HUES6 (cell line): ENCODE results near the gene NSG2.

Experiments
- H3K27ac ChIP-seq: 2 replicates; pipeline ENCODE4 v1.7.0; 2013; ENCODE audit warnings: low read depth, mild to moderate bottlenecking, low read length, inconsistent platforms
- H3K27me3 ChIP-seq: 2 replicates; pipeline ENCODE4 v1.6.1; 2013; ENCODE audit warnings: low read length; ENCODE audit not compliant: control insufficient read depth, insufficient read depth
- H3K36me3 ChIP-seq: 2 replicates; pipeline ENCODE4 v1.6.1; 2013; ENCODE audit warnings: low read length; ENCODE audit not compliant: control insufficient read depth, insufficient read depth
- H3K4me1 ChIP-seq: 2 replicates; pipeline ENCODE4 v1.6.1; 2013; ENCODE audit warnings: low read length; ENCODE audit not compliant: control insufficient read depth, insufficient read depth
- H3K4me3 ChIP-seq: 2 replicates; pipeline ENCODE4 v1.5.1; 2013; ENCODE audit warnings: low read depth, low read length
- H3K9ac ChIP-seq: one replicate; pipeline ENCODE4 v1.6.1; 2013; ENCODE audit warnings: mild to moderate bottlenecking, low read length
- H3K9me3 ChIP-seq: 2 replicates; pipeline ENCODE4 v1.6.1; 2013; ENCODE audit warnings: low read depth, low read length; ENCODE audit not compliant: control insufficient read depth, insufficient read depth

The NSG2 gene

DNA sequence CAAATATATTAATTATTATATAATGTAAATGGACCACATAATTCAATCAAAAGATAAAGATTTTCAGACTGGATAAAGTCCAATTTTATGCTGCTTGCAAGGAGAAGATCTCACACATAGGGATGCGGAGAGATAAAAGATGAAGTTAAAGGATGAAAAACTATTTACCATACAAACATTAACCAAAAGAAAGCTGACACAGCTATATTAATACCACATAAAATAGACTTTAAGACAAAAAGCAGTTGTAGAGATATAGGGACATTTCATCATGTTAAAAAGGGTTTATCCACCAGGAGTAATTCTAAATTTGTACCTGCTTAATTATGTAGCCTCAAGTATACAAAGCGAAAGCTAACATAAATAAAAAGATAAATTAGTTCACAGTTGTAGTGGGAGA is 15.2 kb upstream of the NSG2 start:
- H3K9ac ChIP-seq = no peak overlapping the region
- H3K4me1 ChIP-seq = no peaks in the 10 kb centered on the region
- H3K36me3 ChIP-seq = no peaks in the 10 kb centered on the region
- no peaks in the 10 kb centered on the region for H3K27me3 ChIP-seq
- H3K9me3 ChIP-seq = 0 out of 2 replicates have a peak, but pooled peaks cover 2% of the 10 kb centered on the region
- H3K4me3 ChIP-seq = no peak overlapping the region
- no peak overlapping the region for H3K27ac ChIP-seq

DNA sequence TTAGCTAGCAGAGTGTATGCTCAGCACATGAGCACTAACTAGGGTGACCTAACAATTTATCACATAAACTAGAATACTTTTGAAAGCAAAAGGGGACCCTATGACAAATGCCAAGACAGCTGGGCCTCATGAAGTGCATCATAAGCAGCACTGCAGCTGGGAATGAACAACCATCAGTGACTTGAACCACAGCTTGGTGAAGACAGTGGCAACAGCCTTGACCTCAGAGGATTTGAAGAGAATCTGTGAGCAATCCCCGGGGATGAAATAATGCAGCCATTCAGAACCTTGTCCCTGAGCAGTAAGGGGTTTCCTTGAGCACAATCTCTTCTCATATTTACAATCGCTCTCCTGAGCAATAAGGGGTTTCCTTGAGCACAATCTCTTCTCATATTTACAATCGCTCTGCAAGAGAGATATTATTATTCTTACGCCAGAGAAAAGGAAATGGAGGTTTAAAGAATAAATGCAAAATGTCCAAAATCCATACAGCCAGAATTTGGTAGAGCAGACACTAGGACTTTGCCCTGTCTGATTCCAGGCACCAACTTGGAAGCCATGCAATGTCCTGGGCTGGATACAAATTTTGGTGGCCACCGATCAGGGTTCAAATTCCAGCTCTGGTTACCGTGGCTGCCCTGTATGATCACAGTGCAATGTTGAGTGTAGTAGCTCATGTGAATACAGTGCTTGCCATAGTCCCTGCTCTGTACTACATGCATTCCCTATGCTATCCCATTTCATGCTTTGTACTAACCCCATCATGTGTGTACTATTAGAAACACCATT is 846 bp upstream of the NSG2 start:
- no peak overlapping the region for H3K27ac ChIP-seq

DNA sequence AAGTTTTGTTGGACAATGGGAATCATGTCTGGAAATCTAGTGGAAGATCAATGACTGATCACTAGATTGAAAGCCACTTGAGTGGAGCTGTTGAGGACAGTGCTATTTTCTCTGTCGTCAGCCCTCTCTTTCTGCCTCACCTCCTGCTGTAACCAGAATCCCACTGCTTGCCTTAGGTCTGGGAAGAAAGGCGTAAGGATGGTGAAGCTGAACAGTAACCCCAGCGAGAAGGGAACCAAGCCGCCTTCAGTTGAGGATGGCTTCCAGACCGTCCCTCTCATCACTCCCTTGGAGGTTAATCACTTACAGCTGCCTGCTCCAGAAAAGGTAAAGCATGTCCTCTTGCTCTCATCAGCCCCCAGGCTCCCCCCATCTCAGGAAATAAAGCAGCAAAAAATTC is 1.1 kb downstream of the NSG2 start:
- Histone ChIP-seq H3K4me1 (no peaks in the 10 kb centered on the region), H3K27me3 (peaks cover 7% of the 10 kb centered on the region; the same call in 1 of the 2 replicates), H3K36me3 (no peaks in the 10 kb centered on the region), H3K4me3 (no peak overlapping the region), H3K27ac (no peak overlapping the region), H3K9ac (no peak overlapping the region), H3K9me3 (no peaks in the 10 kb centered on the region)

More for the DNA sequence above, 846 bp upstream of the NSG2 start:
- Histone ChIP-seq H3K4me1 (no peaks in the 10 kb centered on the region), H3K36me3 (no peaks in the 10 kb centered on the region), H3K9ac (no peak overlapping the region), H3K9me3 (no peaks in the 10 kb centered on the region), H3K4me3 (no peak overlapping the region), H3K27me3 (peaks cover 3% of the 10 kb centered on the region; the same call in 1 of the 2 replicates)

- H3K4me3 ChIP-seq = no peak overlapping the region
- peaks cover 7% of the 10 kb centered on the region; the same call in 1 of the 2 replicates for H3K27me3 ChIP-seq
- no peaks in the 10 kb centered on the region for H3K36me3 ChIP-seq
- no peak overlapping the region for H3K27ac ChIP-seq
- no peaks in the 10 kb centered on the region for H3K9me3 ChIP-seq
- no peak overlapping the region for H3K9ac ChIP-seq
- no peaks in the 10 kb centered on the region for H3K4me1 ChIP-seq
These were observed 2.1 kb downstream of the NSG2 start for GRCh38 chr5:174047472-174048099.

DNA sequence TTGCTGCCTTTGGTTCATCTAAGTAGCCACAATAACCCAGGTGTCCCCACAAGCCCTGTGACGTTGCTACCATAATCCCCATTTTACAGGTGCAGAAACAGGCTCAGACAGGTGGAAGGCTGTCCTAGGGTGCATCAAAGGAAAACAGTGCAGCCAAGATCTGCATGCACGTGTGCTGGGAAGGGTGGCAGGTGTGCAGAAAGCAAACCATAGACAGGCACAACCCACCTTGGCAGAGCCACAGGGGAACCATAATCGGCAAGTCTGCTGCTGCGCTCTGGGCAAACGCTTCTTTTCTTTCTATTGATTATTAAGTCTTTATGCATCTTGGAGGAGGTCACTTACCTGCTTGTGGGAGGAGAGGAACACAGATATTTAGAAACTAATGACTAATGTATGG is 7.1 kb downstream of the NSG2 start:
- Histone ChIP-seq H3K4me1 (no peaks in the 10 kb centered on the region), H3K36me3 (no peaks in the 10 kb centered on the region), H3K9me3 (no peaks in the 10 kb centered on the region), H3K27me3 (peaks cover 3% of the 10 kb centered on the region; the same call in 1 of the 2 replicates), H3K9ac (no peak overlapping the region), H3K4me3 (no peak overlapping the region), H3K27ac (no peak overlapping the region)

DNA sequence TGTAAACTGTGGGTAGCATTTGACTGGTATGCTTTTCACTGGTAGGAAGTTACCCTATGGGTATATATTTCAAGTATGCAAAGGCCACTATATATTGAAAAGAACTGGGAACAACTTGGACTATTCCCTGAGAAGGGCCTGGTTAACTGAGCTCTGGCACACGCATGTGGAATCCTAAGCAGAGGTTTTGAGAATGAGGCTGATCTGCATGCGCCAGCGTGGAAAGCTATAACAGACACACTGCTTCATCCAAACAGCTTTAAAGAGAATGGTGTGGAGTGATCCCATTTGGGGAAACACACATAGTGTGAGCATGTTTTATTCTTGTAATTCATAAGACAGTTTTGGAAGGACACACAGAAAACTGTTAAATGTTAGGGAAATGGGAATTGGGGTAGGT is 8.4 kb downstream of the NSG2 start:
- H3K4me1 ChIP-seq = no peaks in the 10 kb centered on the region
- H3K9ac ChIP-seq = no peak overlapping the region
- H3K4me3 ChIP-seq = no peak overlapping the region
- no peak overlapping the region for H3K27ac ChIP-seq
- H3K9me3 ChIP-seq = no peaks in the 10 kb centered on the region
- no peaks in the 10 kb centered on the region for H3K36me3 ChIP-seq
- peaks cover 3% of the 10 kb centered on the region; the same call in 1 of the 2 replicates for H3K27me3 ChIP-seq

DNA sequence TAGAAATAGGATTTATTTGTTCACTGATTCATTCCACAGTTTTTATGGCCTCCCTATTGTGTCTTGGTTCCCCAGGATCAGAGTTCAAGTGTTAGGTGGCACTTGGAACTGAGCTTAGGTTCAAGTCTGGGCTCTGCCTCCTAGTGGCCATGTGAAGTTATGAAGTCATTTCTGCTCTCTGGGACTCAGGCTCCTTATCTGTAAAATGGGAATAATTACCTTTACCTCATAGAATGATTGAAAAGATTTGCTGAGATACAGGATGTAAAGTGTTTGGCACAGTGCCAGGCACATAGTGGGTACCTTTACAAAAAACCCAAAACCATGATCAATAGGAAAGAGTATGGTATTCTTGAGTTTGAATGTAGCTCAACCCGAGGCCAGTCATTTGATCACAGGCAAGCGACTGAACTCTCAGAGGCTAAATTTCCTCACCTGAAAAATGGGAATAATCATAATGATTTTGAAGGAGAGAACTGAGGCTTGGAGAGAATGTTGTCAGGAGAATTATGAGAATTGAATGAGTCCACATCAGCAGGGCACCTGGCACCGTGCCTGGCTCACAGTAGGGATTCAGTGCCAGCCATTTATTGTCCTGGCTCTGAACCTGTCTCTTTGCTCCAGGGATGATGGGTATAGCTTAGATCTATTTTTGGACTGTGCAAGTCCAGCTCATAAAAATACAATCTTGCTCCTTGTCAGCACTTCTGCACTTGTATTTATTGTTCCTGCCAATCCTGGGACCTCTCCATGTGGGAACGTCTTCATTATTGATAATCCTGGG is 10.8 kb downstream of the NSG2 start:
- no peaks in the 10 kb centered on the region for H3K9me3 ChIP-seq
- no peaks in the 10 kb centered on the region for H3K4me1 ChIP-seq
- no peak overlapping the region for H3K4me3 ChIP-seq
- H3K27me3 ChIP-seq = no peaks in the 10 kb centered on the region
- no peak overlapping the region for H3K9ac ChIP-seq
- H3K27ac ChIP-seq = no peak overlapping the region
- no peaks in the 10 kb centered on the region for H3K36me3 ChIP-seq

- H3K4me3 ChIP-seq = no peak overlapping the region
- H3K9me3 ChIP-seq = no peaks in the 10 kb centered on the region
- no peak overlapping the region for H3K27ac ChIP-seq
- no peaks in the 10 kb centered on the region for H3K4me1 ChIP-seq
- no peaks in the 10 kb centered on the region for H3K27me3 ChIP-seq
- no peaks in the 10 kb centered on the region for H3K36me3 ChIP-seq
- no peak overlapping the region for H3K9ac ChIP-seq
These were observed 11.7 kb downstream of the NSG2 start for GRCh38 chr5:174057206-174057605.

DNA sequence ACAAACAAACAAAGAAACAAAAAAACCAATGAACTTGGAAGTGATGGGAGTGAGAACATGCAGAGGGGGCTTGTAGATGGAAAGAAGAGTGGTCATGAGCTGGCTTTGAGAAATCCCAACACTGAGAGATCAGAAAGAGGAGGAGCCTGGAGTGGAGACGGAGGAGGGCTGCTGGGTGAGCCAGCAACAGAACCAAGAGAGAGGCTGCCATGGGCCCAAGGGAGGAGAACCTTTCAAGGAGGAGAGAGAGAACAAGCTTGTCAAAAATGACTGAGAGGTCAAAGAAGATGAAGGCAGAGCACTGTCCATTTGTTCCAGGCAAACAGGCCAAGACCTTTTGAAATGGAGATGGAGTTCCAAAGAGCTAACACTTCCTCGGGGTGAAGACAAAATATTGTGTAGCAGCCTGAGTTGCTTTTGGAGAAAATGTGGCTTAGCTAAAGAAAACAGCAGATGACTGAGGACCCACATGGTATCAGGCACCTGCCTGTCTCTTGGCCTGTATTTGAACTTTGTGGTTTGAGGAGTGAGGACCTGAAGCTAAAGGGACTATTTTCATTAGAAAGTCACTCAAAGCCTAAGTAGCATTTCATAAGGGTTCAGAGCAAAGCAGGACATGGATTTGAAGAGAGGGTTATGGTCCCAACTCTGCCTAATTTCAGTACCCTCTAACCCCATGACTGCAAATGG is 13.1 kb downstream of the NSG2 start:
- Histone ChIP-seq H3K27ac (no peak overlapping the region), H3K9me3 (no peaks in the 10 kb centered on the region), H3K4me1 (no peaks in the 10 kb centered on the region), H3K4me3 (no peak overlapping the region), H3K27me3 (no peaks in the 10 kb centered on the region), H3K9ac (no peak overlapping the region), H3K36me3 (no peaks in the 10 kb centered on the region)

DNA sequence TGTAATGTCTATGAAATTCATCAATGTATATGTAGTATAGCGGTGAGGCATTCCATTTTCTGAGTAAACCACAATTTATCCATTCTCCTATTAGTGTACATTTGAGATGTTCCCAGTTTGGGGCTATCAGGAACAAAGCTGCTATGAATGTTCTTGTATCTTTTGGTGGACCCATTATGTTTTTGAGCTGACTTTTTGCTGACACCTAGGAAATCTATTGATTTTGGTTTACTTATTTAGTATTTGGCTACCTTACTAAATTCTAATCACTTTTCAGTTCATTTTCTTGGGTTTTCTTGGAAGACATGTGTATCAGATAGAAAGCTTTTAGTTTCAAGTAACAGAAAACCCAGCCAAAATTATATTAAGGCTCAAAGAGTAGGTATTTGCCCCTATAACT is 13.7 kb downstream of the NSG2 start:
- H3K4me3 ChIP-seq = no peak overlapping the region
- no peaks in the 10 kb centered on the region for H3K36me3 ChIP-seq
- H3K27me3 ChIP-seq = no peaks in the 10 kb centered on the region
- no peak overlapping the region for H3K27ac ChIP-seq
- H3K9ac ChIP-seq = no peak overlapping the region
- no peaks in the 10 kb centered on the region for H3K4me1 ChIP-seq
- H3K9me3 ChIP-seq = no peaks in the 10 kb centered on the region
